Retinal pigment epithelial cell (primary cell): ENCODE results near the gene SPATA22.
"Not testable (repeated sequence)": the region's sequence is repeated elsewhere in the genome, so short reads cannot be mapped to it uniquely, and the experiment has no call there.

ENCODE experiments used
- DNase-seq: peaks from one replicate; pipeline ENCODE4 v3.0.0-alpha.2; 2010; ENCODE audit warnings: low read depth
- H3K4me3 ChIP-seq: 2 replicates; pipeline ENCODE4 v1.5.1; 2011; ENCODE audit warnings: mild to moderate bottlenecking, low read length, control low read depth, moderate library complexity
- CTCF ChIP-seq: conservative IDR thresholded peaks from 2 replicates; pipeline ENCODE4 v1.5.1; 2011; ENCODE audit warnings: low read depth, low read length, control low read depth, inconsistent platforms

The SPATA22 gene

GRCh38 chr17:3474212-3474611, 2.6 kb upstream of the SPATA22 start:
- no peak for TF ChIP-seq CTCF
- H3K4me3 ChIP-seq = no peak overlapping the region

GRCh38 chr17:3472137-3472536, 518 bp upstream of the SPATA22 start:
- no peak for TF ChIP-seq CTCF
- no peak overlapping the region for H3K4me3 ChIP-seq

More at GRCh38 chr17:3474212-3474611, 2.6 kb upstream of the SPATA22 start:
- DNase-seq = no peak

GRCh38 chr17:3469529-3469928, 2.1 kb downstream of the SPATA22 start:
- no peak for DNase-seq
- no peak overlapping the region for H3K4me3 ChIP-seq
- TF ChIP-seq CTCF = no peak

More at GRCh38 chr17:3472137-3472536, 518 bp upstream of the SPATA22 start:
- no peak for DNase-seq

- not testable (repeated sequence) for DNase-seq, H3K4me3 ChIP-seq
Observed at GRCh38 chr17:3466355-3466754, 5.3 kb downstream of the SPATA22 start.

- H3K4me3 ChIP-seq = no peak overlapping the region
- no peak for DNase-seq
- no peak for TF ChIP-seq CTCF
Observed at GRCh38 chr17:3448059-3448665, 23.5 kb downstream of the SPATA22 start.

- no peak overlapping the region for H3K4me3 ChIP-seq
- no peak for DNase-seq
- TF ChIP-seq CTCF = no peak
Observed at GRCh38 chr17:3447625-3448024, 24.0 kb downstream of the SPATA22 start.

GRCh38 chr17:3440451-3440850, 31.2 kb downstream of the SPATA22 start:
- no peak for TF ChIP-seq CTCF
- DNase-seq = no peak
- H3K4me3 ChIP-seq = no peak overlapping the region
